Measurements from ENCODE around the gene GPC2.

DNA sequence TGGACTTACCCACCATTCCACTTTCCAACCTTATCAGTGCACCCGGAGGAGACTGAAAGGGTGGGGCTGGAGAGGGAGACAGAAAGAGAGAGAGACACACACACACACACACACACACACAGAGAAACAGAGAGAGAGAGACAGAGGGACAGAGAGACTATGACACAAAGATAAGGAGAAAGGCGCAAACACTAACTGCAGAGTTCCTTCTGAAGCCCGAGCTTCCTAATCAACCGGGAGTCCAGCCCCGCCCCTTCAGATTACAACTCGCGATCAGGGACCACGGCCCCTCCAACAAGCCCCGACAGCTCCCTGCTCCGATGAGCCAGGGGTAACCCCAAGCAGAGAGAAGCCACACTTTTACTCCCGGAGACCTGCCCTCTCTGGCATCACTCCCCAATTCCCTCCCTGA lies 9.3 kb downstream of the GPC2 start:
- TF ChIP-seq POLR2A (IDR thresholded peaks at IDR 0.05; ENCODE audit: low read depth, low read length) (no peak), POLR2AphosphoS5 (IDR thresholded peaks at IDR 0.05; ENCODE audit: low read depth, low read length) (no peak), TAF1 (IDR thresholded peaks at IDR 0.05; ENCODE audit: low read depth, low read length) (no peak)
